Pancreas (tissue), 10 donors: ENCODE data around the gene GPC5. TPM values are rescaled to one million over a fixed set of nuclear protein-coding genes. Genes with fewer than 3 reads are reported as not detected.
"Not testable (repeated sequence)": the region's sequence is repeated elsewhere in the genome, so short reads cannot be mapped to it uniquely, and the experiment has no call there.

Source experiments
- ATAC-seq, 4 donors: fragments of 200-7000 bp; cut with Tn5 transposase; one replicate each; pipeline versions ENCODE4 v1.8.0 to v1.9.1; 2020; ENCODE audit warnings: mild to moderate bottlenecking in 4 of 4, moderate library complexity in 4 of 4
- DNase-seq, 6 donors: peaks; one replicate each; pipeline ENCODE4 v3.0.0-alpha.2; 2020
- FAIRE-seq: peaks from 2 replicates; lab custom pipeline; 2012; peaks lifted over from hg19 to GRCh38; lab: Jason Lieb, UNC
- H3K27ac ChIP-seq, 4 donors: fragments of 200-600 bp; sonication (generic); 1 replicate in 3 of 4; 2 replicates in 1 of 4; pipeline versions ENCODE4 v1.5.0 to v1.8.0; 2020
- H3K27me3 ChIP-seq, 4 donors: fragments of 200-600 bp; one replicate each; pipeline ENCODE4 v1.8.0; 2021
- H3K36me3 ChIP-seq, 3 donors: fragments of 200-600 bp; sonication (generic) in 1 of 3; one replicate each; pipeline versions ENCODE4 v1.5.0 to v1.8.0; 2020 to 2021
- H3K4me1 ChIP-seq, 3 donors: fragments of 200-600 bp; one replicate each; pipeline ENCODE4 v1.8.0; 2021
- H3K4me3 ChIP-seq, 4 donors: fragments of 200-600 bp; sonication (generic) in 2 of 4; one replicate each; pipeline versions ENCODE4 v1.5.0 to v1.8.0; 2020 to 2021
- H3K9me3 ChIP-seq, 4 donors: fragments of 200-600 bp; one replicate each; pipeline ENCODE4 v1.8.0; 2021
- CTCF ChIP-seq, 4 donors: fragments of 200-600 bp; sonication (generic) in 3 of 4; IDR thresholded peaks; one replicate each; pipeline versions ENCODE4 v1.5.0 to v1.8.0; 2021; ENCODE audit warnings: antibody characterized with exemption in 4 of 4
- WGBS, 2 donors: extraction: QIAGEN DNeasy Blood & Tissue Kit; methylation state at CpG; one replicate each; pipeline ENCODE4 v1.1.7; 2013; 5-methylcytosine and 5-hydroxymethylcytosine counted together
- intact Hi-C, 3 donors: fragments of 100-400 bp; cut with DNase I; formaldehyde crosslinking; loops; one replicate each; pipeline versions ENCODE4 v1.11.1 to v1.14.2; 2022
- polyA plus RNA-seq, 2 donors: library from polyadenylated mRNA; stranded (reverse); fragments of 200-250 nt; gene quantifications; one replicate each; pipeline ENCODE4 v1.2.3, GENCODE V29; 2013
- total RNA-seq, 6 donors: library from RNA; stranded (reverse); fragmentation: NEBNext Ultra II Directional in 4 of 6; extraction: Animal tissue kit (Norgen Biotek cat#: 25700) in 4 of 6; gene quantifications; one replicate each; pipeline versions ENCODE4 v1.2.1 to v1.2.4, GENCODE V29; 2021 to 2023
- donor health status: healthy with polysubstance abuse.
- donor health status: DM: no; HTN: no; CAD: no; lungs with moderate emphysema.
- donor health status: DM: no; HTN: no; CAD: no.
- donor health status: control.
- donor health status: control.
- donor health status: Bipolar disorder and iron deficiency.
- donor health status: DM: yes; HTN: yes; CAD: no.
- donor health status: DM: no; HTN: no; CAD: no.
- donor health status: DM: no; HTN: no; CAD: no.
- donor health status: DM: yes; HTN: yes; CAD: no.

GPC5 gene
- total and polyA plus RNA-seq, 8 donors: 0.12 to 0.35 (median 0.35) TPM; not detected in 5

- Histone ChIP-seq H3K27ac (no peak overlapping the region), H3K9me3 (no peaks in the 10 kb centered on the region), H3K4me1 (no peaks in the 10 kb centered on the region), H3K4me3 (no peak overlapping the region), H3K36me3 (no peaks in the 10 kb centered on the region), H3K27me3 (no peaks in the 10 kb centered on the region)
- ATAC-seq: no peak
- no peak for TF ChIP-seq CTCF (IDR thresholded peaks at IDR 0.05)
- WGBS, 2 donors: 69 to 88% methylated on average over 1 of the region's 1 CpG
- intact Hi-C loops: no loop called here
- no peak for FAIRE-seq
- DNase-seq: no peak
These were observed 1336.1 kb downstream of the GPC5 start for GRCh38 chr13:92734545-92734944.

DNA sequence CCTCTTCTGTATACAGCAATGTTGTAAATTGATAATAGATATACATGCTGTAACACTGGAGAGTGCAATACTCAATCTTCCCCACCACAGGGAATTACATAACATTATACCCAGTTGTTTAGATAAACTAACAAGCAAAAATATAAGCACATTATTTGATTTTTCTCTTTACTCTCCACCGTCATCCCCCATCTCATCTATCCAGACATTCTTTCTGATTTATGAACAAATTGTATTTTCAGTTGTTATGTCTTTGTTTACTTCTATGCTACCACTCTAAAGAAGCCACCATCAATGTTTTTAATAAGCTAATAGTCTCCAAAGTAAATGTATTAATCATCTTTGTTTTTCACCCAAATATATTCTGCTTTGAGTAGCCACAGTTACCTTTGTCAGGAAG, 1337.5 kb downstream of the GPC5 start:
- Histone ChIP-seq H3K27ac (no peak overlapping the region), H3K36me3 (no peaks in the 10 kb centered on the region), H3K4me1 (no peaks in the 10 kb centered on the region), H3K27me3 (no peaks in the 10 kb centered on the region), H3K9me3 (no peaks in the 10 kb centered on the region), H3K4me3 (no peak overlapping the region)
- FAIRE-seq: no peak
- TF ChIP-seq CTCF (IDR thresholded peaks at IDR 0.05): no peak
- intact Hi-C loops: no loop called here
- no peak for ATAC-seq
- WGBS, 2 donors: 84 to 94% methylated on average over 1 of the region's 1 CpG
- no peak for DNase-seq

GRCh38 chr13:92739306-92739818, 1340.9 kb downstream of the GPC5 start:
- WGBS, 2 donors: 63 to 69% methylated on average over 2 of the region's 2 CpGs
- no peak for ATAC-seq
- Histone ChIP-seq H3K27me3 (no peaks in the 10 kb centered on the region), H3K4me1 (no peaks in the 10 kb centered on the region), H3K9me3 (no peaks in the 10 kb centered on the region), H3K4me3 (no peak overlapping the region), H3K36me3 (no peaks in the 10 kb centered on the region), H3K27ac (no peak overlapping the region)
- TF ChIP-seq CTCF (IDR thresholded peaks at IDR 0.05): no peak
- intact Hi-C loops: no loop called here
- no peak for DNase-seq
- FAIRE-seq: no peak

GRCh38 chr13:92743992-92744391, 1345.6 kb downstream of the GPC5 start:
- Histone ChIP-seq H3K27ac (no peak overlapping the region), H3K4me3 (no peak overlapping the region), H3K27me3 (no peaks in the 10 kb centered on the region), H3K4me1 (no peaks in the 10 kb centered on the region), H3K9me3 (no peaks in the 10 kb centered on the region), H3K36me3 (no peaks in the 10 kb centered on the region)
- intact Hi-C loops: no loop called here
- DNase-seq (no peak), FAIRE-seq (no peak), ATAC-seq (no peak)
- no peak for TF ChIP-seq CTCF (IDR thresholded peaks at IDR 0.05)
- 92 to 100% methylated on average over 1 of the region's 1 CpG for WGBS, 2 donors

DNA sequence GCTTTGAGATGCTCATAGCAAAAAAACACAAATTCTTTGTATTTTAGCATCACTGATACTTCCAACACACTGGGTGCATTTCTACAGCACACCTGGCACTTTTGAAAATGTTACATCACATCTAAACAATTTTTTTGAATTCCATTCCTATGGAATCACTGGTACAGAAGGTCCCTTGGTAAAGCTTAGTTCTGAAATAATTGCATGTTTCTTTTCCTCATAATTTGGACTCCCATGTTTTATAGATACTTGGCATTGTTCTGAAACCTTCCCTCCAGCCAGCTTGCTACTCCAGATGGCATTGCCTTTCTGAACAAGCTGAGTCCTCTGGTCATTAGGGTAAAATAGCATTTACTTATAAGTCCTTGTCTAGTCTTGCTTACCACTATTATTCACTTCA, 1346.8 kb downstream of the GPC5 start:
- no peak overlapping the region for H3K27ac ChIP-seq
- intact Hi-C loops: no loop called here
- no peaks in the 10 kb centered on the region for H3K4me1 ChIP-seq
- no peaks in the 10 kb centered on the region for H3K9me3 ChIP-seq
- H3K36me3 ChIP-seq: no peaks in the 10 kb centered on the region
- FAIRE-seq (no peak), ATAC-seq (no peak), DNase-seq (no peak)
- TF ChIP-seq CTCF (IDR thresholded peaks at IDR 0.05): no peak
- no peaks in the 10 kb centered on the region for H3K27me3 ChIP-seq
- no peak overlapping the region for H3K4me3 ChIP-seq

DNA sequence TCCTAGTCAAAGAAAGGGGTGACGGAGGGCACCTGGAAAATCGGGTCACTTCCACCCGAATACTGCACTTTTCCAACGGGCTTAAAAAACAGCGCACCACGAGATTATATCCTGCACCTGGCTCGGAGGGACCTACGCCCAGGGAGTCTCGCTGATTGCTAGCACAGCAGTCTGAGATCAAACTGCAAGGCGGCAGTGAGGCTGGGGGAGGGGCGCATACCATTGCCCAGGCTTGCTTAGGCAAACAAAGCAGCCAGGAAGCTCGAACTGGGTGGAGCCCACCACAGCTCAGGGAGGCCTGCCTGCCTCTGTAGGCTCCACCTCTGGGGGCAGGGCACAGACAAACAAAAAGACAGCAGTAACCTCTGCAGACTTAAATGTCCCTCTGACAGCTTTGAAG, 1354.3 kb downstream of the GPC5 start:
- H3K27me3 ChIP-seq, H3K4me1 ChIP-seq, H3K4me3 ChIP-seq, FAIRE-seq, H3K27ac ChIP-seq, intact Hi-C loops, DNase-seq, H3K36me3 ChIP-seq, H3K9me3 ChIP-seq, ATAC-seq: not testable (repeated sequence)
- 67 to 80% methylated on average over 12 of the region's 12 CpGs for WGBS, 2 donors
